ENCODE data around the gene AP4B1. TPM values are rescaled to one million over a fixed set of nuclear protein-coding genes. Genes with fewer than 3 reads are reported as not detected.

Gene AP4B1
- total and polyA plus RNA-seq, 9 donors: 18.5 to 34.0 (median 23.0) TPM

DNA sequence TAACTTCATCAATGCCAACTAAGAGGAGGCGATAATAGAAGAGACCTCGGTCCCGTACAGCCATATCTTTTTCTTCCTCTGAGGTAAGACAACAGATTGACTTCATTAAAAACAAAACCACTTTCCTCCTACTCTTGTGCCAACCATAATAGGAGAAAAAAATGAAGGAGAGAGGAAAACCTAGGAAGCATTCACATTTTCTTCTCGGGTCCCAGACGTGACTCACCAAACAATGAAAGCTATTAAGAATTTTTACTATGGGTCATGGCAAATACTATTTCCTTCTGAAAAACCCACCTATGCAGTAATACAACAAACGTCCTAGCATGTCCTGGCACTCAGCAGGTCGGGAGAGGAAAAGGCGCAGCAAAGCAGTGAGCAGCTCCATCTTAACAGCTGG is 8.6 kb downstream of the AP4B1 start:
- peaks cover 41% of the 10 kb centered on the region for H3K36me3 ChIP-seq (ENCODE audit: control insufficient read depth, insufficient read depth, low read length)
- no peaks in the 10 kb centered on the region for H3K4me1 ChIP-seq (ENCODE audit: control insufficient read depth, insufficient read depth, low read length)
- H3K9me3 ChIP-seq (replicated peaks; ENCODE audit: control insufficient read depth, low read depth, low read length): no peaks in the 10 kb centered on the region
- no peaks in the 10 kb centered on the region for H3K27me3 ChIP-seq (ENCODE audit: control insufficient read depth, insufficient read depth, low read length)
- H3K27ac ChIP-seq (ENCODE audit: low read length): no peak overlapping the region
- H3K4me3 ChIP-seq (ENCODE audit: low read length): no peak overlapping the region
- no CpG with 5 or more reads among the region's 8 CpGs for WGBS (ENCODE audit: insufficient coverage)
- no peak for DNase-seq

DNA sequence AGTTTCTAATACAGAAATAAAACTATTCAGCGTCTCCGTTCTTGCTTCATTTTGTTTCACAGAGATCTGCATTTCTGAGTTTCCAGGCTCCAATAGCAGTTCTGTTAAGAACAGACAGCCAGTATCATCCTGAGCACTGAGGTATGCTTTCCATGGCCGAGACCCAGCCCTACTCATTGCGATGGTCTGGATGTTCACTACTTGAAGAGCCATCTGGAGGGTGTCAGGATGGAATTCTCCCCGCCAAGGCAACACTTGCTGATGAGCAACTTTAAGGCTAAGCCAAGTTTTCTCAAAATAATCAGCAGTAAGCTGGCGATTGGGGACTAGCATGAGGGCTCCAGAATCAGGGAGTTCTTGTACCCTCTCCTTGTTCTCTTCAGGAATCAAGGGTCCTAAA is 9.5 kb downstream of the AP4B1 start:
- Histone ChIP-seq H3K27ac (ENCODE audit: low read length) (no peak overlapping the region), H3K9me3 (replicated peaks; ENCODE audit: control insufficient read depth, low read depth, low read length) (no peaks in the 10 kb centered on the region), H3K4me3 (ENCODE audit: low read length) (no peak overlapping the region), H3K27me3 (ENCODE audit: control insufficient read depth, insufficient read depth, low read length) (no peaks in the 10 kb centered on the region), H3K36me3 (ENCODE audit: control insufficient read depth, insufficient read depth, low read length) (peaks cover 38% of the 10 kb centered on the region), H3K4me1 (ENCODE audit: control insufficient read depth, insufficient read depth, low read length) (no peaks in the 10 kb centered on the region)
- WGBS (ENCODE audit: insufficient coverage): 82% methylated on average over 5 of the region's 6 CpGs
- no peak for DNase-seq

DNA sequence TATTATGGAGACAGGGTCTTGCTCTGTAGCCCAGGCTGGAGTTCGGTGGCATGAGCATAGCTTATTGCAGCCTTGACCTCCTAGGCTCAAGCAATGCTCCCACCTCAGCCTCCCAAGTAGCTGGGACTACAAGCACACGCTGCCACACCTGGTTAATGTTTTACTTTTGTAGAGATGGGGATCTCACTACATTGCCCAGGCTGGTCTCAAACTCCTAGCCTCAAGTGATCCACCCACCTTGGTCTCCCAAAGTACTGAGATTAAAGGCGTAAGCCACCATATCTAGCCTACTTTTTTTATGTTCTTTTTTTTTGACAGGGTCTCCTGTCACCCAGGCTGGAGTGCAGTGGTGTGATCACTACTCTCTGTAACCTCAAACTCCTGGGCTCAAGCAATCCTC is 11.3 kb downstream of the AP4B1 start:
- H3K4me3 ChIP-seq (ENCODE audit: low read length): no peak overlapping the region
- H3K4me1 ChIP-seq (ENCODE audit: control insufficient read depth, insufficient read depth, low read length): no peaks in the 10 kb centered on the region
- H3K9me3 ChIP-seq (replicated peaks; ENCODE audit: control insufficient read depth, low read depth, low read length): no peaks in the 10 kb centered on the region
- no peak overlapping the region for H3K27ac ChIP-seq (ENCODE audit: low read length)
- no peaks in the 10 kb centered on the region for H3K27me3 ChIP-seq (ENCODE audit: control insufficient read depth, insufficient read depth, low read length)
- WGBS (ENCODE audit: insufficient coverage): 91% methylated on average over 1 of the region's 3 CpGs
- peaks cover 26% of the 10 kb centered on the region for H3K36me3 ChIP-seq (ENCODE audit: control insufficient read depth, insufficient read depth, low read length)
- no peak for DNase-seq

DNA sequence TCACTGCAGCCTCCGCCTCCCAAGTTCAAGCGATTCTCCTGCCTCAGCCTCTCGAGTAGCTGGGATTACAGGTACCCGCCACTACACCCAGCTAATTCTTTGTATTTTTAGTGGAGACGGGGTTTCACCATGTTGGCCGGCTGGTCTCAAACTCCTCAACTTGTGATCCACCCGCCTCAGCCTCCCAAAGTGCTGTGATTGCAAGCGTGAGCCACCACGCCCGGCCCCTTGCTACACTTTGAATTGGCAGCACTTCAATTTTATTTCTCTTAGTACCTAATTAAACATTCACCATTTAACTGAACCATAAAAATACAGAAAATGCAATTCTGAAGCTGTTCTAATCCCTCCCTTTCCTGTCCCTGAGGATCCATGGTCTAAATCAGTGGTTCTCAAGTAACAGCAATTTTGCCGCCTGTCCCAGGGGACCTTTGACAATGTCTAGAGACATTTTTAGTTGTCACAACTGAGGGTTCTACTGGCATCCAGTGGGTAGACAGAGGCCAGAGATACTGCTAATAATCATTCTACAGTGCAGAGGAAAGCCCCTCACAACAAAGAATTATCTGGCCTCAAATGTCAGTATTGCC is 12.9 kb downstream of the AP4B1 start:
- no peak overlapping the region for H3K27ac ChIP-seq (ENCODE audit: low read length)
- H3K9me3 ChIP-seq (replicated peaks; ENCODE audit: control insufficient read depth, low read depth, low read length): no peaks in the 10 kb centered on the region
- H3K36me3 ChIP-seq (ENCODE audit: control insufficient read depth, insufficient read depth, low read length): peaks cover 19% of the 10 kb centered on the region
- no peak overlapping the region for H3K4me3 ChIP-seq (ENCODE audit: low read length)
- H3K4me1 ChIP-seq (ENCODE audit: control insufficient read depth, insufficient read depth, low read length): no peaks in the 10 kb centered on the region
- DNase-seq: no peak
- 92% methylated on average over 7 of the region's 11 CpGs for WGBS (ENCODE audit: insufficient coverage)
- no peaks in the 10 kb centered on the region for H3K27me3 ChIP-seq (ENCODE audit: control insufficient read depth, insufficient read depth, low read length)

DNA sequence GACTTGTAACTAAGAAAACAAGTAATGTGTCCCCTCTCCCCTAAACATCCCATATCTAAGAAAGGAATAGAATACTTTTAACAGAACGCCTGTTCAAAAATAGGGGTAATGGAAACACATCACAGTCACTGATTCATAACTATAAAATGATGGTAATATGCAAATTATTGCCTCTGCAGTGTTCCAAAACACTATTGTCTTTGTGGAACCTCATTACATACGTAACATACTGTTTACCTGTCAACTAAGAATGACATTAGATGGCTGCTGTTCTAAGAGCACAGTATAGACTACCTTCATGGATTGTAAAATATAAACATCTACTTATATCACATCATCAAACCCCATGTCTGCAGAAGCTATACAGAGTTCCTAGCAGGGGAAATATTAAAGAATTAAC is 13.8 kb downstream of the AP4B1 start:
- no peaks in the 10 kb centered on the region for H3K27me3 ChIP-seq (ENCODE audit: control insufficient read depth, insufficient read depth, low read length)
- no peak overlapping the region for H3K27ac ChIP-seq (ENCODE audit: low read length)
- H3K4me3 ChIP-seq (ENCODE audit: low read length): no peak overlapping the region
- H3K36me3 ChIP-seq (ENCODE audit: control insufficient read depth, insufficient read depth, low read length): peaks cover 11% of the 10 kb centered on the region
- no peaks in the 10 kb centered on the region for H3K4me1 ChIP-seq (ENCODE audit: control insufficient read depth, insufficient read depth, low read length)
- no CpG with 5 or more reads among the region's 2 CpGs for WGBS (ENCODE audit: insufficient coverage)
- no peak for DNase-seq
- H3K9me3 ChIP-seq (replicated peaks; ENCODE audit: control insufficient read depth, low read depth, low read length): no peaks in the 10 kb centered on the region

GRCh38 chr1:113887402-113888175 is 17.0 kb downstream of the AP4B1 start, which contains the start of gene BCL2L15:
TSS of gene BCL2L15 (minus strand) at chr1:113887581. CDS start at chr1:113887375, 206 bp downstream.
- no peak within 1 kb of the TSS for H3K4me3 ChIP-seq (ENCODE audit: low read length)
- H3K9me3 ChIP-seq (replicated peaks; ENCODE audit: control insufficient read depth, low read depth, low read length): no peaks in the 10 kb centered on the region
- 92% methylated on average over 2 of the region's 6 CpGs for WGBS (ENCODE audit: insufficient coverage)
- no peak within 1 kb of the TSS for H3K27ac ChIP-seq (ENCODE audit: low read length)
- H3K4me1 ChIP-seq (ENCODE audit: control insufficient read depth, insufficient read depth, low read length): no peaks in the 10 kb centered on the region
- H3K27me3 ChIP-seq (ENCODE audit: control insufficient read depth, insufficient read depth, low read length): no peaks in the 10 kb centered on the region
- DNase-seq: no peak
- H3K36me3 ChIP-seq (ENCODE audit: control insufficient read depth, insufficient read depth, low read length): no peaks in the 10 kb centered on the region

DNA sequence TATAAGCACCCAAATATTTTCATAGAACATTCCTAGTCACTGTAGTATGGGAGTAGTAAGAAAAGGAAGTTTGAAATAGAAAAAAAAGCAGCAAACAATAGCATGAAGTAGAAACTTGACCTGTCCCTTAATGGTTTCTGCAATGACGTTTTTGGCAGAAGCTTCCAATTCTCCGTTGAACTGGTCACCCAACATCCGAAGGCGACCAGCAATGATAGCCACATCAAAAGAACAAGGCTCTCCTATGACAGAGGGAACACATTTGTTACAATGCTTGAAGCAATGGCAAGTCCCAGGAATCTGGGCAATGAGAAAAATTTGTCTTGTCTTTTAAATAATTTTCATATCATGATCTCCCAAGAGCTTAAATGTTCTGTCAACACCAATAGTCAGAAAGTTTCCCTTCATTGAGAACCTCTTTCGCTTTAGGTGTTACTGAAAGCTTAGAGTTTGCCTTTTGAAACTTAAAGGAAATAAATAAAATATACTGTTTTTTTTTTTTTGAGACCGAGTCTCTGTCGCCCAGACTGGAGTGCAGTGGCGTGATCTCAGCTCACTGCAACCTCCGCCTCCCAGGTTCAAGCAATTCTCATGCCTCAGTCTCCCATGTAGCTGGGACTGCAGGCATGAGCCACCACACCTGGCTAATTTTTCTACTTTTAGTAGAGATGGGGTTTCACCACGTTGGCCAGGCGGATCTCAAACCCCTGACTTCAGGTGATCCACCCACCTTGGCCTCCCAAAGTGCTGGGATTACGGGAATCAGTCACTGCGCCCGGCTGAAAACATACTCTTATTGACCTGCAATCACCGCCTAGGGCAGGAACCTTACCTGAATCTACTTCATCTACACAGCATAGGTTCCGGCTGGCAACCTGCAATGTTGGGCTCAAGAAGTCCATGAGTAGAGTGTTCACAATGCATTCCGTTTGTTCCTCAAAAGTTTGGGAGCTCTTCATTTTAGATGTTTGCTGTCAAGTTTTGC is 17.9 kb downstream of the AP4B1 start:
- no peak overlapping the region for H3K27ac ChIP-seq (ENCODE audit: low read length)
- H3K4me3 ChIP-seq (ENCODE audit: low read length): no peak overlapping the region
- H3K27me3 ChIP-seq (ENCODE audit: control insufficient read depth, insufficient read depth, low read length): no peaks in the 10 kb centered on the region
- no peaks in the 10 kb centered on the region for H3K4me1 ChIP-seq (ENCODE audit: control insufficient read depth, insufficient read depth, low read length)
- H3K36me3 ChIP-seq (ENCODE audit: control insufficient read depth, insufficient read depth, low read length): no peaks in the 10 kb centered on the region
- DNase-seq: no peak
- H3K9me3 ChIP-seq (replicated peaks; ENCODE audit: control insufficient read depth, low read depth, low read length): no peaks in the 10 kb centered on the region
- 88% methylated on average over 6 of the region's 17 CpGs for WGBS (ENCODE audit: insufficient coverage)

DNA sequence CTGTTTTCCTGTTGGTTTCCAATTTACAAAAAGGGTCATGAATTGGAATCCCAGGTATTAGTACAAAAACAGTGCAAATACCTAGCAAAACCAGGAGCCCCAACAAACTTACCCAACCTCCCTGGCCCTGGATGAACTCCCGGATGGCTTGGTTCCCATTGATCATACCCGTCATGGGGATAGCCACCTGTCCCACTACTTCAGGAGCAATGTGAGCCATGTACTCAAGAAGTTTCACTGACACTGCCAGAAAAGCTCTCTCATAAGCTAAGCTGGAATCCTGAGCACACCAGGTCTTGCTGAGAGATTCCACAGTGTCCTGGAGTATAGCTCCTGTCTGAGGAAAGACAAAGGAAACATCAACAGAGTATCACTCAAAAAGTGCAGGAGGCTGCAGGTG is 22.9 kb downstream of the AP4B1 start:
- H3K36me3 ChIP-seq (ENCODE audit: control insufficient read depth, insufficient read depth, low read length): no peaks in the 10 kb centered on the region
- 79% methylated on average over 2 of the region's 2 CpGs for WGBS (ENCODE audit: insufficient coverage)
- DNase-seq: no peak

GRCh38 chr1:113879739-113880038 is 24.9 kb downstream of the AP4B1 start:
- no peaks in the 10 kb centered on the region for H3K4me1 ChIP-seq (ENCODE audit: control insufficient read depth, insufficient read depth, low read length)
- H3K4me3 ChIP-seq (ENCODE audit: low read length): no peak overlapping the region
- H3K36me3 ChIP-seq (ENCODE audit: control insufficient read depth, insufficient read depth, low read length): no peaks in the 10 kb centered on the region
- H3K9me3 ChIP-seq (replicated peaks; ENCODE audit: control insufficient read depth, low read depth, low read length): no peaks in the 10 kb centered on the region
- DNase-seq: no peak
- WGBS (ENCODE audit: insufficient coverage): 100% methylated on average over 1 of the region's 4 CpGs
- no peaks in the 10 kb centered on the region for H3K27me3 ChIP-seq (ENCODE audit: control insufficient read depth, insufficient read depth, low read length)
- no peak overlapping the region for H3K27ac ChIP-seq (ENCODE audit: low read length)

More for the DNA sequence above, 22.9 kb downstream of the AP4B1 start:
- no peaks in the 10 kb centered on the region for H3K9me3 ChIP-seq (replicated peaks; ENCODE audit: control insufficient read depth, low read depth, low read length)
- H3K4me3 ChIP-seq (ENCODE audit: low read length): no peak overlapping the region
- no peaks in the 10 kb centered on the region for H3K27me3 ChIP-seq (ENCODE audit: control insufficient read depth, insufficient read depth, low read length)
- no peaks in the 10 kb centered on the region for H3K4me1 ChIP-seq (ENCODE audit: control insufficient read depth, insufficient read depth, low read length)
- H3K27ac ChIP-seq (ENCODE audit: low read length): no peak overlapping the region

GRCh38 chr1:113876176-113876575 is 28.4 kb downstream of the AP4B1 start:
- no peaks in the 10 kb centered on the region for H3K36me3 ChIP-seq (ENCODE audit: control insufficient read depth, insufficient read depth, low read length)
- no peaks in the 10 kb centered on the region for H3K4me1 ChIP-seq (ENCODE audit: control insufficient read depth, insufficient read depth, low read length)
- no peak for DNase-seq
- no peak overlapping the region for H3K27ac ChIP-seq (ENCODE audit: low read length)
- H3K9me3 ChIP-seq (replicated peaks; ENCODE audit: control insufficient read depth, low read depth, low read length): no peaks in the 10 kb centered on the region
- WGBS (ENCODE audit: insufficient coverage): 87% methylated on average over 3 of the region's 5 CpGs
- no peaks in the 10 kb centered on the region for H3K27me3 ChIP-seq (ENCODE audit: control insufficient read depth, insufficient read depth, low read length)
- no peak overlapping the region for H3K4me3 ChIP-seq (ENCODE audit: low read length)

Data from muscle of leg (tissue), 11 donors.